Activated CD4-positive, alpha-beta T cell treated with anti-CD3 and anti-CD28 coated beads, Interleukin-2, amount 50 U/mL, for 1 hour (primary cell): Measurements from ENCODE around the gene NTRK3.

Experiments
- DNase-seq: peaks from one replicate; pipeline ENCODE4 v3.0.0-alpha.2; 2020

NTRK3 gene

GRCh38 chr15:88020806-88021205 lies 235.7 kb downstream of the NTRK3 start:
- DNase-seq = no peak

DNA sequence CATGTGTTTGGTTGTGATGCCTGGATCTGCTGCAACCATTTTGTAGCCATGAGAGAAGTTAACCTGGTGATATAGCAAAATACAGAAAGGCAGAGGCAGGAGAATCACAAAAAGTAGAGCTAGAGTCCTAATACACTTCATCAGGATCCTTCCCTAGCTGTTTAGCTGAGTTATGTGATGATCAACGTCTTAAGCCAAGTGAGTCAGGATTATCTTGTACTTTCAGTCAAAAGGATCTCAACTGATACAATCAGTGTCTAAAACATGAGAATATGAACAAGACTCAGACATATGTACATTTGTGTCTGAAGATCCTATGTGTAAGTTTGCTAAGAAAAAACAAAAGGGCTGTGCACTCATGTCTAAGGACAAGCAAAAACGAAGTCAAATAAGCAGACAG lies 236.9 kb downstream of the NTRK3 start:
- no peak for DNase-seq

GRCh38 chr15:88018869-88019641 lies 237.5 kb downstream of the NTRK3 start:
- DNase-seq = no peak

GRCh38 chr15:88017753-88018152 lies 238.8 kb downstream of the NTRK3 start:
- no peak for DNase-seq

DNA sequence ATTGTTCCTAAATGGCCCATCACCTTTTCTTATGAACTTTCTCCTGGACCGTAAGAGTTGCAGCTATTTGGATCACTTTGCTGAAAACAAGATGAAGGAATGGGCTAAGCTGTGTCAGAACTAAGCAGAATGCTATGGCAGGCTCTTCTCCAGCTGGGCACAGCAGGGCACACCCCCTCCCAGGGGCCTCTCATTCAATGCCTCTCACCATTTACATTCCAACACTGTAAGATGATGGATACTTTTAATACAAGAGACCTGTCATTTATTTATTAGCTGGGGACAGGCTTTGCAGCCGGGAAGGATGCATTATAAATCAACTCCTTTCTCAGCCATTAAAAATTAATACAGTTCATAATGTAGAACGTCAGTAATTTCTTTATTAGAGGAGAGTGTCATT lies 240.1 kb downstream of the NTRK3 start:
- DNase-seq = no peak

- DNase-seq = no peak
Observed at GRCh38 chr15:88015228-88015860, 241.2 kb downstream of the NTRK3 start.

DNA sequence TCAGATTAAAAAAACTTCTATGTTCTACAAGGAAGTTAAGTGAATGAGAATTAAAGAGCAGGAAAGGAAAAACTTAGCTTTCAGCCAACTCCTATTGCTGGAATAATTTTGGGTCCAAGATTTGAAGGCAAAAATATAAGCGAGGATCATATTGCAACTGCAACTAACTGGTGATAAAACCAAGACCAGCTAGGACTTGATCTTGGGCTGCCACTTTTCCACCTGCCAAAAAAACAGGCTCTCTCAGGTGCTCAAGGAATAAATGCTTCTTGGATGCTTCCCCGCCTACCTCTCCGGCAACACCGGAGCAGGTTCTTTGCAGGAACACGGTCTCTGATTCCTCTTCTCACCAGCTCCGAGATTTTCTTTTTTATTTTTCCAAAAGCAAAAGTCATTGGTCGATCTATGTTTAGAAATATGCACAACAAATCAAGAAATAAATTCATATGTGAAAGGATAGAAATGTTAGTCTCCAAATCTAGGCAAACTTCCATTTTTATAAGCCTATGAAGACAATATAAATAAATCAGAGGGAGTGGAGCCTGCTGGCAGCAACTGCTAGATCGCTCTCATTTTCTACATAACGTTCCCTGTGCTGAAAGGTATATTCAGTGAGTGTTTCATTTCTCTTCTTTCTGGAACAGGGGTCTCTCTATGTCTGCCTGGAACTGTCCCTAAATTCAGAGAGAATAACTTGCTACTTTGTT lies 241.9 kb downstream of the NTRK3 start:
- no peak for DNase-seq

GRCh38 chr15:88013111-88013510 lies 243.4 kb downstream of the NTRK3 start:
- no peak for DNase-seq

- no peak for DNase-seq
Observed at GRCh38 chr15:88012688-88013087, 243.9 kb downstream of the NTRK3 start.

GRCh38 chr15:88012233-88012632 lies 244.3 kb downstream of the NTRK3 start:
- no peak for DNase-seq

DNA sequence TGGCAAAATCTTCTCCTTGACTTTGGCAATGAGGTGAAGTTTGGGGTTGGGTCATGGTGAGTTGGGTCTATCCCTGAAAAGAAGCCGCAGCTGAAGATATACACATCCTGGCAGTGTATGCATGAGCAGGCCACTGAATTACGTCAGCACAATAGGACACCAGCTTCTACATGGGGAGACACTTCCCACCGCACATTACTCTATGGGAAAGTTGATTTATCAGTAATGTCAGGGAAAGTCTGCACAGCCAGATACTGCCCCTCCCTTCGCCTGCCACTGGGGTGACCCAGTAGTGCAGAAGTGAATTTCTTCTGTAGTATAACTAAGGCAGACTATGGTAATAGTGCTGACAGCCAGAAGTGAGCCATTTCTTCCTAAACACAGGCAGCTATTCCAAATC lies 245.0 kb downstream of the NTRK3 start:
- DNase-seq = no peak

DNA sequence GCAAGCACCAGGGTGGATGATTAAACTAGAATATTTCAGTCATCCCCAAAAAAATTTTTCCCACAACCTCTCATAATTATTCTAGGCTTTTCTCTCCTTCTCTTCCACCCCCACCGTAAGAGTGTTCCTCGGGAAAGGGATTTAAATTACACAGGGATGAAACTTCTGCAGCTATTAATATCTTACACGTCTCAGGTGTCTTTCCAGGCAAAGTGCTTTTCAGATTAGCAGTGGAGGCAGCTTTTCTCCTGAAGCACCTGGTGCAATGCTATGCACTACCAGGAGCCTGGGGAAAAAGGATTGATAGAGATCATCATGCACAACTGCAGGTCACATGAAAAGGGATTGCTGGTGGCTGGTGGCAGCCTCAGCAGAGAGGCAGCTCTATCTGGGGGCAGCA lies 250.4 kb downstream of the NTRK3 start:
- DNase-seq = no peak

DNA sequence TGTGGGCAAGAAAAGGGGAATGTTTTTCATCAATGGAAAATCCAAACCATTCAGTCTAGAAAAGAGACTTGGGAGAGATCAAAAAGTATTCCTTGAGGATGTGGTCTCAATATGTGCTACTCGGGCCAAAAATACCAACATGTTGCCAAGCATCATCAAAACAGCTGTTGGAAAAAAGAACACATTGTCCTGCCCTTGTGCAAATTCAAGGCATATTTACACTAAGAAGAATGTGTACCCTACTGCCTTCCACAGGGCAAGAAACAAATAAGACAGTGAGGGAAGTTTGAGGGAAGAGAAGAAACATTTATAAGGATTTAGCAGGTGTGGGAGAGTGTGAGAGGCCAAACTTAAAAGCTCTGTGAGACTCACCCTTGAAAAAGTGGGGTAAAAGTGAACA lies 252.1 kb downstream of the NTRK3 start:
- DNase-seq = no peak

- DNase-seq = no peak
Observed at GRCh38 chr15:88003541-88004327, 252.8 kb downstream of the NTRK3 start.

DNA sequence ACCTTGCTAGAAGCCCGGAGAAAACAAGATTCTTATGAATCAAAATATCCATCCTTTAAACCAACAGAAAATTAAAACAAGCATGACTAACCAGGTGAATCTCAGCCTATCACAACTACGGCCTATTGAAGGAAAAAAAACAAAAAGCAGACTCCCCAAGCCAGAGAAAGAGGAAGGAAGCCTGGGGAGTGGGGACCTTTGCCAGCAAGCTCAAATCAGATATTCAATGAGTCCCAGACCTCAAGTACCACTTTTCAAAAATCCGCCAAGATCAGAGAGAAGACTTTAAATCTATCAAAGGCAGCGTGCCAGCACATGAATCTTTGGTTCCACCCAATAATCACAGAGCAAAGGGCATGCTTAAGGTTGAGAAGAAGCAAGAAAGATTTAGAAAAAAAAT lies 253.8 kb downstream of the NTRK3 start:
- DNase-seq = no peak

GRCh38 chr15:87998630-87999029 lies 257.9 kb downstream of the NTRK3 start:
- no peak for DNase-seq

GRCh38 chr15:87986776-87987175 lies 269.8 kb downstream of the NTRK3 start:
- no peak for DNase-seq

DNA sequence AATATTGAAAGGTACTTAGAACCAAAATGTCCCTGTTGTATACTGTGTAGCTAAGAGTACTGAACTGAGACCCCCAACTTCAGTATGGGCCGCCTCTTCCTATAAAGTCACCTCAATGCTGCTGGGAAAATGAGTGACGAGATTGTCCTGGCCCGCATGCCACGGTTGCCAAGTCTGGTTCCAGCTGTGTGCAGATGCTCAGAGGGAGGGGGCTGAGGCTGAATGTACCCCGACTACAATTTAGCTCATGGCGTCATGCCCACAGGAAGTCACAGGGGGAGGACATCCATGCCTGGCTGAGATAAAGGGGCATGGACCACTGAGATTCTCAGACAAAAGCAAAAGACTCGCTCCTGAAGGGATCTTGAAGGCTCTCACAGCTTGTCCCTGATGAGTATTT lies 271.1 kb downstream of the NTRK3 start:
- no peak for DNase-seq

DNA sequence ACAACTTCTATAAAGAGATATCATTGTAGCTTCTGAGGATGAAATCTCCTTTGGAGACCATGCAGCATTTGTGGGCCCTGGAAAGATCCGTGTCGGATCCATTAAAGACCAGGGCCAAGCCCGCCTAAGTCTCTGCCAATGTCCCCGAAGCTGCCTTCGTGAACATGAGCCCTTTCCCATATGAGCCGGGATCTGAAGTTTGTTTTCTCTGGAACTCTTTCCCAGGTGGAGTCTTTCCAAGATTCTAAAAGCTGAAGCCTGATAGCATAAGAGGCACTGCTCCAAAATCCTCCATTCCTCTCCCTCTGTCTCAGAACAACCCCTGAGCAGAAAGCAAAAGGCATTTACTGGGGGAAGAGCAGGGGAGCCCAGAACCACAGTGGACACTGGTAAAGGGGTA lies 274.6 kb downstream of the NTRK3 start:
- DNase-seq = no peak

DNA sequence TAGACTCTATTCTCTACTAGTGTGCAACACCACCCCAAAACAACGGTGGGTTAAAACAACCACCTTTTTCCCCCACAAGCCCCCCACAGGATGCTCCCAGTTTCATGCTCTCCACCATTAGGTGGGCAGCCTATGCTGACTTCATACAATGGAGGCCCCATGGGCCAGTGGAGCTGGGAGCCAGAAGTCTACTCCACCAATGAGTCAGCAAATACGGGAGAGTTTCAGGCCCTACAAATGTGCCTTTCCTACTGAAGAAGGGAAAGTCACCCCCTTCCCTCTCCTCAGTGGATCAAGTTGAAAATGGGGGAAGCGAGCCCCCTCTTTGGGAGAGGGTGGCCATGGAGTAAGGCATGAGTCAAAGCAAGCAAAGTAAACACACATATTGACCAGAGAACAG lies 278.6 kb downstream of the NTRK3 start:
- DNase-seq = no peak

GRCh38 chr15:87976552-87976951 lies 280.0 kb downstream of the NTRK3 start:
- no peak for DNase-seq

GRCh38 chr15:87973501-87974215 lies 282.9 kb downstream of the NTRK3 start:
- DNase-seq = no peak

- DNase-seq = no peak
Observed at GRCh38 chr15:87971076-87971475, 285.5 kb downstream of the NTRK3 start.
